Retinal pigment epithelial cell (primary cell): Measurements from ENCODE around the gene ZKSCAN5.
"Not testable (repeated sequence)": the region's sequence is repeated elsewhere in the genome, so short reads cannot be mapped to it uniquely, and the experiment has no call there.

ENCODE experiments used
- DNase-seq: peaks from one replicate; pipeline ENCODE4 v3.0.0-alpha.2; 2010; ENCODE audit warnings: low read depth
- H3K4me3 ChIP-seq: 2 replicates; pipeline ENCODE4 v1.5.1; 2011; ENCODE audit warnings: mild to moderate bottlenecking, low read length, control low read depth, moderate library complexity
- CTCF ChIP-seq: conservative IDR thresholded peaks from 2 replicates; pipeline ENCODE4 v1.5.1; 2011; ENCODE audit warnings: low read depth, low read length, control low read depth, inconsistent platforms

The ZKSCAN5 gene

DNA sequence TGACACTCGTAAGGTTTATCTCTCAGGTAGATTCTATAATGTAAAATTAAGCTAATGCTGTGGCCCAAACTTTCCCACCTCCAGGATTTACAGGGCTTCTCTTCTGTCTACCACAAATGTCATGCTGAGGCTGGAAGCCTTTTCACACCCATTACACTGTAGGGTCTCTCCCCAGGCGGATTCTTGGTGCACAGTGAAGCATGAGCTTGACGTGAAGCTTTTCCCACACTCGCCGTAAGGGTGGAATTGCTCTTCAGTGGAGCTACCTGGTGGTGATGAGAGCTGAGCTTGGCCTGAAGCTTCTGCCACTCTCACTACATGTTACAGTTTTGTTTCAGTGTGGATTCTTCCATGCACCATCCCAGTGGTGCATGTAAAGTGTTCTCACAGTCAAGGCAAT is 36.1 kb downstream of the ZKSCAN5 start:
- DNase-seq, result no peak
- no peak for TF ChIP-seq CTCF
- H3K4me3 ChIP-seq, result no peak overlapping the region

- no peak for TF ChIP-seq CTCF
- H3K4me3 ChIP-seq, result no peak overlapping the region
- DNase-seq, result no peak
Observed at GRCh38 chr7:99541212-99541611, 36.8 kb downstream of the ZKSCAN5 start.

- no peak overlapping the region for H3K4me3 ChIP-seq
- DNase-seq, result no peak
- no peak for TF ChIP-seq CTCF
Observed at GRCh38 chr7:99543081-99543671, 38.7 kb downstream of the ZKSCAN5 start.

DNA sequence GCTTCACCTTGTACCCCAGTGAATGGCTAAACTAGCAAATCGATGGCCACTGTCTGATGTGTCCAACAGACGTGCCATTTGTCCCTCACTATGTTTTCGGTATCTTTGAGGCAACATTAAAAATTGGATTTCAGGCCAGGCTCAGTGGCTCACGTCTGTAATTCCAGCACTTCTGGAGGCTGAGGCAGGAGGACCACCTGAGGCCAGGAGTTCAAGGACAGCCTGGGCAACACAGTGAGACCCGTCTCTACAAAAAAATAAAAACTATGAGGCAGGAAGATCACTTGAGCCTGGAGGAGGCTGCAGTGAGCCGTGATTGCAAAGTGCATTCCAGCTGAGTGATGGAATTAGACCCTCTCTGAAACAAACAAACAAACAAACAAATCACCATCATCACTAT is 39.5 kb downstream of the ZKSCAN5 start:
- DNase-seq, result no peak
- no peak overlapping the region for H3K4me3 ChIP-seq
- no peak for TF ChIP-seq CTCF

DNA sequence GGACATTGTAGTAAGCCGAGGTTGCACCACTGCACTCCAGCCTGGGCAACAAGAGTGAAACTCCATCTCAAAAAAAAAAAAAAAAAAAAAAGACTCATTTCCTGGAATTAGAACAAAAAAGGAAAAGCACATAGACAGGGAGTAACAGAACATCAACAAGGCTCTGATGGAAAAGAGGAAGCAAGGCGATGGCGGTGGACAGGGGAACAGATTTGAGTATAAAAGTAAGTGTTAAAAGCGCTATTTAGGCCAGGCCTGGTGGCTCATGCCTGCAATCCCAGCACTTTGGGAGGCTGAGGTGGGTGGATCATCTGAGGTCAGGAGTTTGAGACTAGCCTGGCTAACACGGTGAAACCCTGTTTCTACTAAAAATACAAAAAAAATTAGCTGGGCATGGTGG is 40.8 kb downstream of the ZKSCAN5 start:
- not testable (repeated sequence) for DNase-seq

DNA sequence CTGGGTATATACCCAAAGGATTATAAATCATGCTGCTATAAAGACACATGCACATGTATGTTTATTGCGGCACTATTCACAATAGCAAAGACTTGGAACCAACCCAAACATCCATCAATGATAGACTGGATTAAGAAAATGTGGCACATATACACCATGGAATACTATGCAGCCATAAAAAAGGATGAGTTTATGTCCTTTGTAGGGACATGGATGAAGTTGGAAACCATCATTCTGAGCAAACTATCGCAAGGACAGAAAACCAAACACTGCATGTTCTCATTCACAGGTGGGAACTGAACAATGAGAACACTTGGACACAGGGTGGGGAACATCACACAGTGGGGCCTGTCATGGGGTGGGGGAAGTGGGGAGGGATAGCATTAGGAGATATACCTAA is 45.1 kb downstream of the ZKSCAN5 start:
- DNase-seq, H3K4me3 ChIP-seq: not testable (repeated sequence)

More for the DNA sequence above, 40.8 kb downstream of the ZKSCAN5 start:
- H3K4me3 ChIP-seq, result not testable (repeated sequence)

DNA sequence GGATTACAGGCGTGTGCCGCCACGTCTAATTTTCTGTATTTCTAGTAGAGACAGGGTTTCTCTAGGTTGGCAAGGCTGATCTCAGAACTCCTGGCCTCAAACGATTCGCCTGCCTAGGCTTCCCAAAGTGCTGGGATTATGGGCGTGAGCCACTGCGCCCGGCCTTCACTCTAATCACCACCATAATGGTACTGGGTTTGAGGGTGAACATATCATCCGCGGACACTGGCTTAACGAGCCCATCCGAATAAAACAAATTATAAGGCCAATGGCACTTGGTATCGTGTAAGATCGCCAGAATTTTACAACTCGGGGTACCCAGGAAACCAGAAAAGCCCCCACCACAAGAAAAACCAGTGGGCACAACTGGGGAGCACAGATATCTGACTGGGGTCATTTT is 46.9 kb downstream of the ZKSCAN5 start:
- TF ChIP-seq CTCF, result no peak
- DNase-seq, result no peak
- H3K4me3 ChIP-seq, result peak overlapping the region; percentile 98

GRCh38 chr7:99551767-99552463 is 47.5 kb downstream of the ZKSCAN5 start, which contains the start of gene FAM200A:
TSS of gene FAM200A (minus strand) at chr7:99552114. CDS start at chr7:99548407, 3,707 bp downstream.
- peak; percentile 83 for DNase-seq
- peak within 1 kb of the TSS; percentile 98 for H3K4me3 ChIP-seq
- no peak for TF ChIP-seq CTCF
